K562 (cell line): ENCODE data around the gene ADSS2. TPM values are rescaled to one million over a fixed set of nuclear protein-coding genes. Genes with fewer than 3 reads are reported as not detected.

Experiments used
- ATAC-seq: fragments of 200-7000 bp; cut with Tn5 transposase; 3 replicates; pipeline ENCODE4 v1.9.1; 2020; ENCODE audit warnings: moderate library complexity
- BruUV-seq: library from RNA; stranded (reverse); fragments of 400-500 nt; replicated peaks from 2 replicates; lab custom pipeline; 2021; lab: Mats Ljungman, UMichigan
- CTCF ChIA-PET: fragments of 300-600 bp; formaldehyde crosslinking; extraction: SDS; loops from one replicate; lab custom pipeline; 2021; ENCODE audit warnings: low intra/inter-chr PET ratio; lab: Yijun Ruan, JAX
- POLR2A ChIA-PET: fragments of 300-600, 350-650 bp; sonication (Branson Sonifier 250); formaldehyde crosslinking; extraction: SDS; loops from one replicate; lab custom pipeline; 2021; ENCODE audit warnings: antibody characterized with exemption, inconsistent platforms; lab: Yijun Ruan, JAX
- DNase-seq, 4 experiments: peaks; one replicate each; pipeline versions ENCODE4 v3.0.0 to v3.0.0-alpha.2; 2011 to 2018; ENCODE audit warnings: low spot score in 3 of 4, mixed read lengths in 3 of 4; ENCODE audit errors: extremely low read depth in 1 of 4
- FAIRE-seq: peaks from 2 replicates; lab custom pipeline; 2011; peaks lifted over from hg19 to GRCh38; lab: Jason Lieb, UNC
- H2AFZ ChIP-seq: 2 replicates; pipeline ENCODE4 v1.6.0; 2011; ENCODE audit warnings: low read depth, low read length, control low read depth, inconsistent platforms
- H3K27ac ChIP-seq: fragments of 200-600 bp; 3 replicates; pipeline ENCODE4 v1.8.0; 2011; ENCODE audit warnings: low read depth, mild to moderate bottlenecking, control low read depth, inconsistent platforms, low read length, moderate library complexity, mixed read lengths; ENCODE audit errors: extremely low read depth
- H3K27me3 ChIP-seq, 2 experiments: fragments of 300-600 bp in 1 of 2; 2 replicates in 1 of 2; 3 replicates in 1 of 2; pipeline versions ENCODE4 v1.6.0 to v1.8.0; 2011; ENCODE audit warnings: inconsistent platforms in 2 of 2, low read length in 2 of 2, mild to moderate bottlenecking in 1 of 2, mixed read lengths in 1 of 2, moderate library complexity in 1 of 2; ENCODE audit not compliant: control insufficient read depth in 2 of 2, insufficient read depth in 2 of 2
- H3K36me3 ChIP-seq: fragments of 300-600 bp; 3 replicates; pipeline ENCODE4 v1.8.0; 2011; ENCODE audit warnings: mild to moderate bottlenecking, low read length, inconsistent platforms; ENCODE audit not compliant: control insufficient read depth, insufficient read depth
- H3K4me1 ChIP-seq, 2 experiments: fragments of 200-600 bp in 1 of 2; replicated peaks in 1 of 2; 2 replicates in 1 of 2; 3 replicates in 1 of 2; pipeline versions ENCODE4 v1.5.1 to v1.8.0; 2011; ENCODE audit warnings: inconsistent platforms in 2 of 2, low read length in 2 of 2, mild to moderate bottlenecking in 1 of 2, mixed read lengths in 1 of 2, moderate library complexity in 1 of 2; ENCODE audit not compliant: control insufficient read depth in 2 of 2, insufficient read depth in 2 of 2
- H3K4me2 ChIP-seq: 2 replicates; pipeline ENCODE4 v1.6.1; 2011; ENCODE audit warnings: low read length, control low read depth, inconsistent platforms, mixed read lengths; ENCODE audit not compliant: insufficient read depth
- H3K4me3 ChIP-seq: fragments of 200-600 bp; sonication (generic), shearing (Covaris generic); 2 replicates; pipeline ENCODE4 v1.5.1; 2016; ENCODE audit warnings: control low read depth, inconsistent platforms
- H3K79me2 ChIP-seq: fragments of 200-600 bp; 3 replicates; pipeline ENCODE4 v1.8.0; 2011; ENCODE audit warnings: low read length, inconsistent platforms; ENCODE audit not compliant: control insufficient read depth, insufficient read depth
- H3K9ac ChIP-seq, 2 experiments: 2 replicates each; pipeline versions ENCODE4 v1.6.0 to v1.6.1; 2011; ENCODE audit warnings: low read depth in 2 of 2, low read length in 2 of 2, control low read depth in 1 of 2, inconsistent platforms in 1 of 2, mild to moderate bottlenecking in 1 of 2, mixed read lengths in 1 of 2; ENCODE audit not compliant: insufficient read depth in 1 of 2
- H3K9me1 ChIP-seq: one replicate; pipeline ENCODE4 v1.6.0; 2011; ENCODE audit warnings: inconsistent platforms, mild to moderate bottlenecking, low read length, moderate library complexity; ENCODE audit not compliant: control insufficient read depth, insufficient read depth
- H3K9me3 ChIP-seq: replicated peaks from 2 replicates; pipeline ENCODE4 v1.5.1; 2011; ENCODE audit warnings: low read depth, low read length, inconsistent platforms; ENCODE audit not compliant: control insufficient read depth, insufficient read depth
- H4K20me1 ChIP-seq: replicated peaks from 2 replicates; pipeline ENCODE4 v1.6.1; 2011; ENCODE audit warnings: low read length, inconsistent platforms, mixed read lengths; ENCODE audit not compliant: control insufficient read depth, insufficient read depth
- DACH1 ChIP-seq: fragments of 450-650 bp; IDR thresholded peaks from 2 replicates; pipeline ENCODE4 v1.6.1; 2018; ENCODE audit not compliant: partially characterized antibody
- FOXM1 ChIP-seq, 2 experiments: fragments of 450-650 bp in 1 of 2; sonication (generic) in 1 of 2; formaldehyde crosslinking in 1 of 2; IDR thresholded peaks; 2 replicates each; pipeline versions ENCODE4 v1.6.1 to v1.9.0; 2017 to 2022; ENCODE audit warnings: low read depth in 2 of 2, mild to moderate bottlenecking in 2 of 2, missing genetic modification reagents in 1 of 2, moderate library complexity in 1 of 2
- SRSF7 ChIP-seq: fragments of 200-400 bp; formaldehyde crosslinking; optimal IDR thresholded peaks from 2 replicates; pipeline ENCODE3; 2017; ENCODE audit warnings: mild to moderate bottlenecking, low read depth, low read length
- ZNF354B ChIP-seq: fragments of 250-450 bp; sonication (Bioruptor Pico); IDR thresholded peaks from 2 replicates; pipeline ENCODE4 v1.4.0; 2020
- ZNF77 ChIP-seq: fragments of 250-450 bp; sonication (Bioruptor Pico); IDR thresholded peaks from 2 replicates; pipeline ENCODE4 v1.5.0; 2020
- WGBS: fragments of 100-300 bp; shearing (Covaris generic); methylation state at CpG from one replicate; pipeline ENCODE4 v1.1.6; 2016; ENCODE audit warnings: low coverage, mixed read lengths; ENCODE audit not compliant: insufficient coverage; ENCODE audit errors: missing lambda C conversion rate; 5-methylcytosine and 5-hydroxymethylcytosine counted together
- in situ Hi-C: fragments of 300-500 bp; cut with MboI; formaldehyde crosslinking; loops from 4 replicates; pipeline ENCODE4 v1.15.0; 2018; ENCODE audit warnings: inconsistent platforms, mixed read lengths
- intact Hi-C: fragments of 100-400 bp; cut with micrococcal nuclease; formaldehyde crosslinking; loops from 2 replicates; pipeline ENCODE4 v1.14.2; 2022
- polyA plus RNA-seq, 8 experiments: library from polyadenylated mRNA; depleted of rRNA in 4 of 8; stranded (reverse) in 5 of 8; unstranded in 3 of 8; fragments of >200 nt; fragmentation: Nextera tagmentation in 2 of 8; fragmentation: Illumina TruSeq in 1 of 8; extraction: Ambion mirVana in 2 of 8; extraction: Trizol in 1 of 8; gene quantifications; 2 replicates each; pipeline versions ENCODE4 v1.2.1 to v1.2.3, GENCODE V29; 2011 to 2014; ENCODE audit warnings: inconsistent platforms in 1 of 8, missing spikeins in 1 of 8
- total RNA-seq, 7 experiments: library from RNA; depleted of rRNA in 6 of 7; stranded (reverse); fragments of >200 nt in 6 of 7; fragmentation: Illumina TruSeq in 2 of 7; extraction: Trizol in 2 of 7; gene quantifications; 2 replicates each; pipeline versions ENCODE4 v1.2.1 to v1.2.3, GENCODE V29; 2011 to 2021; ENCODE audit warnings: low replicate concordance in 1 of 7
- TF ChIP-seq, protein P1 (sequence below), 2 experiments: fragments of 250-450 bp in 1 of 2; fragments of 450-650 bp in 1 of 2; sonication (Bioruptor Pico) in 1 of 2; IDR thresholded peaks; 2 replicates each; pipeline versions ENCODE4 v1.6.1 to v1.8.0; 2016 to 2021; ENCODE audit warnings: mild to moderate bottlenecking in 2 of 2, moderate library complexity in 2 of 2, missing compliant biosample characterization in 1 of 2, missing genetic modification characterization in 1 of 2

ADSS2 gene
- total and polyA plus RNA-seq, 9 of the 15 experiments (the other 6 are each of a cell fraction or from before 2014, with no cell fraction given), result 8.8 to 63.8 (median 59.4) TPM

DNA sequence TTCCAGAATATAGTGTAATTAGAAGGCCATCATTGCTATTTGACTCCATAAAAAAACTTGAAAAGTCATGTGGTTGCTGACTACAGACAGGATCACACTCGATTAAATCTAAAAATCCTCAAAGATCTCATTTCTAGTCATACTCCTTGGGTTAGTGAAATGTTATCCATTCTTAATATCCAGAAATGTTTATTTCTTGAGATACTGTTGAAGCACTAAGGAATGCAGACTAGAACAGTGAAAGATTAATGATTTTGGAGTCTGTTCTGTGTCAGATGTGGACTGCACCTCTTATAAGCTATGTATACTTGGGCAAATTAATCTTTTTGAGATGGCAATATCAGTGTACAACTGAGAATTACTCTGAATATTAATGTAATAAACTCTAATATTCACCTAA lies 65.1 kb downstream of the ADSS2 start:
- intact Hi-C loops, result no loop called here
- Histone ChIP-seq H4K20me1 (no peaks in the 10 kb centered on the region), H3K36me3 (no peaks in the 10 kb centered on the region), H2AFZ (no peak overlapping the region), H3K9ac (no peak overlapping the region), H3K27ac (no peak overlapping the region), H3K27me3 (no peaks in the 10 kb centered on the region), H3K4me3 (no peak overlapping the region), H3K9me3 (no peaks in the 10 kb centered on the region), H3K9me1 (no peaks in the 10 kb centered on the region), H3K4me2 (no peak overlapping the region), H3K4me1 (no peaks in the 10 kb centered on the region; a peak in 1 of 5 replicates), H3K79me2 (no peaks in the 10 kb centered on the region)
- 48% methylated on average over 1 of the region's 1 CpG for WGBS
- FAIRE-seq, result no peak
- BruUV-seq, result no TSS peak
- TF ChIP-seq FOXM1 (IDR thresholded peaks at IDR 0.05; ENCODE audit: low read depth) (no peak), FOXM1 (CRISPR knock-in tag; IDR thresholded peaks at IDR 0.05; ENCODE audit: low read depth) (no peak), ZNF77 (no peak), SRSF7 (no peak), ZNF354B (no peak), DACH1 (peak; percentile 26)
- TF ChIP-seq, protein P1, sequence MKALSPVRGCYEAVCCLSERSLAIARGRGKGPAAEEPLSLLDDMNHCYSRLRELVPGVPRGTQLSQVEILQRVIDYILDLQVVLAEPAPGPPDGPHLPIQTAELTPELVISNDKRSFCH (CRISPR knock-in tag; IDR thresholded peaks at IDR 0.05), result no peak
- TF ChIP-seq, protein P1 (tag; IDR thresholded peaks at IDR 0.05), result no peak
- DNase-seq, result no peak
- ATAC-seq, result no peak
- ChIA-PET CTCF (no interaction called here), POLR2A (interaction anchor here (0.6 to 1.0 kb wide), 2 partner anchors 20 to 116 kb away, joined by 3 to 4 read pairs; no protein-coding TSS in a partner anchor)
- in situ Hi-C loops, result no loop called here
